ENCODE data around the gene CYS1.

CYS1 gene

GRCh38 chr2:10091182-10091888 lies 11.1 kb upstream of the CYS1 start:
- no peak for DNase-seq (ENCODE audit: low spot score)
- no peak for TF ChIP-seq CTCF (IDR thresholded peaks at IDR 0.05; ENCODE audit: extremely low read depth, missing control alignments)

- DNase-seq (ENCODE audit: low spot score): no peak
- TF ChIP-seq CTCF (IDR thresholded peaks at IDR 0.05; ENCODE audit: extremely low read depth, missing control alignments): no peak
Measured at GRCh38 chr2:10089565-10090190, 9.5 kb upstream of the CYS1 start.

GRCh38 chr2:10087360-10087759 lies 7.1 kb upstream of the CYS1 start:
- no peak for TF ChIP-seq CTCF (IDR thresholded peaks at IDR 0.05; ENCODE audit: extremely low read depth, missing control alignments)
- DNase-seq (ENCODE audit: low spot score): no peak

GRCh38 chr2:10086950-10087349 lies 6.7 kb upstream of the CYS1 start:
- no peak for TF ChIP-seq CTCF (IDR thresholded peaks at IDR 0.05; ENCODE audit: extremely low read depth, missing control alignments)
- DNase-seq (ENCODE audit: low spot score): no peak

- no peak for TF ChIP-seq CTCF (IDR thresholded peaks at IDR 0.05; ENCODE audit: extremely low read depth, missing control alignments)
- DNase-seq (ENCODE audit: low spot score): no peak
Measured at GRCh38 chr2:10085668-10086059, 5.5 kb upstream of the CYS1 start.

- TF ChIP-seq CTCF (IDR thresholded peaks at IDR 0.05; ENCODE audit: extremely low read depth, missing control alignments): no peak
- no peak for DNase-seq (ENCODE audit: low spot score)
Measured at GRCh38 chr2:10085043-10085667, 4.9 kb upstream of the CYS1 start.

- TF ChIP-seq CTCF (IDR thresholded peaks at IDR 0.05; ENCODE audit: extremely low read depth, missing control alignments): no peak
Measured at GRCh38 chr2:10084223-10084865, 4.1 kb upstream of the CYS1 start.

More at GRCh38 chr2:10084223-10084865, 4.1 kb upstream of the CYS1 start:
- DNase-seq (ENCODE audit: low spot score): no peak
